GM12878 (cell line): ENCODE measurements around the gene IL18RAP. TPM values are rescaled to one million over a fixed set of nuclear protein-coding genes. Genes with fewer than 3 reads are reported as not detected.

Experiments used
- ATAC-seq: fragments of 200-7000 bp; cut with Tn5 transposase; 3 replicates; pipeline ENCODE4 v1.9.1; 2020; ENCODE audit warnings: mild to moderate bottlenecking, moderate library complexity
- BruUV-seq: library from RNA; stranded (reverse); fragments of 400-500 nt; replicated peaks from 2 replicates; lab custom pipeline; 2021; lab: Mats Ljungman, UMichigan
- CTCF ChIA-PET: fragments of 300-600 bp; sonication (Branson Sonifier 250); formaldehyde crosslinking; extraction: SDS; loops from one replicate; lab custom pipeline; 2021; ENCODE audit warnings: inconsistent platforms; lab: Yijun Ruan, JAX
- POLR2A ChIA-PET: fragments of 350-600 bp; formaldehyde crosslinking; extraction: SDS; loops from one replicate; lab custom pipeline; 2021; ENCODE audit warnings: inconsistent platforms; lab: Charles Lee
- RAD21 ChIA-PET: fragments of 300-600 bp; sonication (Branson Sonifier 250); formaldehyde crosslinking; loops from one replicate; lab custom pipeline; 2023; ENCODE audit warnings: antibody characterized with exemption; ENCODE audit not compliant: unreplicated experiment; lab: Charles Lee
- SMC1A ChIA-PET: fragments of 300-600 bp; sonication (Branson Sonifier 250); formaldehyde crosslinking; loops from one replicate; lab custom pipeline; 2023; ENCODE audit not compliant: unreplicated experiment, uncharacterized antibody; lab: Charles Lee
- DNase-seq: peaks from one replicate; pipeline ENCODE4 v3.0.0-alpha.2; 2011; ENCODE audit warnings: low read depth, low spot score
- FAIRE-seq: peaks from 3 replicates; lab custom pipeline; 2011; peaks lifted over from hg19 to GRCh38; lab: Jason Lieb, UNC
- H2AFZ ChIP-seq: 2 replicates; pipeline ENCODE4 v1.6.0; 2011; ENCODE audit warnings: low read depth, low read length, control low read depth; ENCODE audit not compliant: control insufficient read depth
- H3K27ac ChIP-seq: 2 replicates; pipeline ENCODE4 v1.5.1; 2011; ENCODE audit warnings: control low read depth; ENCODE audit not compliant: control insufficient read depth, insufficient read depth
- H3K27me3 ChIP-seq, 2 experiments: replicated peaks in 1 of 2; 2 replicates each; pipeline versions ENCODE4 v1.6.0 to v1.6.1; 2011; ENCODE audit warnings: low read length in 1 of 2; ENCODE audit not compliant: control insufficient read depth in 2 of 2, insufficient read depth in 2 of 2
- H3K36me3 ChIP-seq, 2 experiments: 2 replicates each; pipeline ENCODE4 v1.5.1; 2011; ENCODE audit warnings: low read length in 1 of 2; ENCODE audit not compliant: control insufficient read depth in 2 of 2, insufficient read depth in 2 of 2
- H3K4me1 ChIP-seq: 2 replicates; pipeline ENCODE4 v1.6.1; 2011; ENCODE audit warnings: mild to moderate bottlenecking, low read length, moderate library complexity, mixed read lengths; ENCODE audit not compliant: control insufficient read depth, insufficient read depth
- H3K4me2 ChIP-seq: 2 replicates; pipeline ENCODE4 v1.6.0; 2011; ENCODE audit warnings: control low read depth; ENCODE audit not compliant: control insufficient read depth, insufficient read depth
- H3K4me3 ChIP-seq: fragments of 200-600 bp; sonication (generic); 2 replicates; pipeline ENCODE4 v1.5.1; 2016
- H3K79me2 ChIP-seq: 2 replicates; pipeline ENCODE4 v1.6.0; 2011; ENCODE audit warnings: low read length; ENCODE audit not compliant: control insufficient read depth, insufficient read depth
- H3K9ac ChIP-seq: 2 replicates; pipeline ENCODE4 v1.8.0; 2011; ENCODE audit warnings: low read length, control low read depth, mixed read lengths; ENCODE audit not compliant: control insufficient read depth, insufficient read depth
- H3K9me3 ChIP-seq: replicated peaks from 3 replicates; pipeline ENCODE4 v1.5.1; 2011; ENCODE audit warnings: mild to moderate bottlenecking, low read length; ENCODE audit not compliant: control insufficient read depth, insufficient read depth
- H4K20me1 ChIP-seq: 2 replicates; pipeline ENCODE4 v1.6.0; 2011; ENCODE audit not compliant: control insufficient read depth, insufficient read depth
- CBFB ChIP-seq: IDR thresholded peaks from 2 replicates; pipeline ENCODE4 v1.6.1; 2016; ENCODE audit warnings: antibody characterized with exemption, low read depth
- CHD1 ChIP-seq: IDR thresholded peaks from 2 replicates; pipeline ENCODE4 v1.6.1; 2012; ENCODE audit warnings: low read depth, low read length, improper control_type of control experiment
- FOXM1 ChIP-seq: IDR thresholded peaks from 2 replicates; pipeline ENCODE4 v1.6.1; 2012; ENCODE audit warnings: low read depth, mild to moderate bottlenecking, inconsistent platforms, low read length, moderate library complexity
- IRF3 ChIP-seq: fragments of 450-650 bp; IDR thresholded peaks from 2 replicates; pipeline ENCODE4 v1.6.1; 2014; ENCODE audit warnings: mild to moderate bottlenecking
- NBN ChIP-seq: fragments of 450-650 bp; IDR thresholded peaks from 2 replicates; pipeline ENCODE4 v1.6.1; 2016
- POLR2A ChIP-seq: IDR thresholded peaks from 2 replicates; pipeline ENCODE4 v1.6.1; 2011; ENCODE audit warnings: low read depth, mild to moderate bottlenecking, low read length
- TBL1XR1 ChIP-seq: IDR thresholded peaks from 2 replicates; pipeline ENCODE4 v1.6.1; 2012; ENCODE audit warnings: low read depth, low read length, improper control_type of control experiment
- TCF12 ChIP-seq: IDR thresholded peaks from 2 replicates; pipeline ENCODE4 v1.6.1; 2011; ENCODE audit warnings: low read depth, mild to moderate bottlenecking, low read length
- ZBTB4 ChIP-seq: fragments of 450-650 bp; formaldehyde crosslinking; IDR thresholded peaks from 2 replicates; pipeline ENCODE4 v1.4.0; 2022; ENCODE audit warnings: mild to moderate bottlenecking, moderate library complexity
- ZBTB40 ChIP-seq: fragments of 450-650 bp; IDR thresholded peaks from 2 replicates; pipeline ENCODE4 v1.6.1; 2016; ENCODE audit warnings: mild to moderate bottlenecking, moderate library complexity, borderline replicate concordance
- ZZZ3 ChIP-seq: IDR thresholded peaks from 2 replicates; pipeline ENCODE4 v1.6.1; 2011; ENCODE audit warnings: low read depth; ENCODE audit not compliant: control insufficient read depth, insufficient read length
- WGBS: methylation state at CpG from one replicate; pipeline ENCODE4 v1.1.6; 2016; ENCODE audit warnings: low lambda C conversion rate; ENCODE audit not compliant: insufficient replicate concordance, insufficient coverage; ENCODE audit errors: missing lambda C conversion rate; 5-methylcytosine and 5-hydroxymethylcytosine counted together
- in situ Hi-C: fragments of 300-500 bp; cut with MboI; formaldehyde crosslinking; loops from 9 replicates; pipeline ENCODE4 v1.14.3; 2018; ENCODE audit warnings: mixed read lengths
- intact Hi-C: fragments of 100-400 bp; cut with micrococcal nuclease; formaldehyde crosslinking; loops from one replicate; pipeline ENCODE4 v1.14.2; 2022; ENCODE audit not compliant: unreplicated experiment
- polyA plus RNA-seq, 11 experiments: library from polyadenylated mRNA; depleted of rRNA in 4 of 11; unstranded in 6 of 11; stranded (reverse) in 5 of 11; fragments of >200 nt; fragmentation: Nextera tagmentation in 4 of 11; fragmentation: Illumina TruSeq in 1 of 11; extraction: Ambion mirVana in 4 of 11; extraction: Trizol in 1 of 11; gene quantifications; 1 replicate in 1 of 11; 2 replicates in 10 of 11; pipeline versions ENCODE4 v1.2.1 to v1.2.3, GENCODE V29; 2011 to 2016; ENCODE audit warnings: inconsistent platforms in 2 of 11, missing spikeins in 2 of 11, low read depth in 1 of 11
- total RNA-seq, 4 experiments: library from RNA; depleted of rRNA in 3 of 4; stranded (reverse); fragments of >200 nt in 3 of 4; fragmentation: Illumina TruSeq in 1 of 4; extraction: Trizol in 1 of 4; gene quantifications; 2 replicates each; pipeline versions ENCODE4 v1.2.1 to v1.2.3, GENCODE V29; 2013 to 2021

Gene IL18RAP
- total and polyA plus RNA-seq, 10 of the 15 experiments (the other 5 are each of a cell fraction or from before 2014, with no cell fraction given): 0.37 to 1.6 (median 0.75) TPM; not detected in 1

DNA sequence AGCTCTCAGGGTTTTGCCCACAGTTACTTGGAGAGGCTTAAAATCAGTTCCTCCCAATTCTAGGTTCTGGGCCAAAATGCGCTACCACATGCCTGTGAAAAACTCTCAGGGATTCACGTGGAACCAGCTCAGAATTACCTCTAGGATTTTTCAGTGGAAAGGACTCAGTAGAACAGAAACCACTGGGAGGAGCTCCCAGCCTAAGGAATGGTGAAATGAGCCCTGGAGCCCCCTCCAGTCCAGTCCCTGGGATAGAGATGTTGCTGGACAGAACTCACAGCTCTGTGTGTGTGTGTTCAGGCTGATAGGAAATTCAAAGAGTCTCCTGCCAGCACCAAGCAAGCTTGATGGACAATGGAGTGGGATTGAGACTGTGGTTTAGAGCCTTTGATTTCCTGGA, 29.0 kb downstream of the IL18RAP start:
- no peak for FAIRE-seq

More for the DNA sequence above, 29.0 kb downstream of the IL18RAP start:
- Histone ChIP-seq H3K4me3 (no peak overlapping the region), H3K27me3 (no peaks in the 10 kb centered on the region), H3K4me1 (no peaks in the 10 kb centered on the region), H3K36me3 (no peaks in the 10 kb centered on the region), H4K20me1 (no peaks in the 10 kb centered on the region), H3K79me2 (no peaks in the 10 kb centered on the region), H3K9ac (no peak overlapping the region), H3K9me3 (no peaks in the 10 kb centered on the region), H3K4me2 (no peak overlapping the region), H2AFZ (no peak overlapping the region), H3K27ac (no peak overlapping the region)
- ATAC-seq (no peak), DNase-seq (no peak)
- in situ Hi-C loops (loop anchor here (25.0 kb wide), 1 partner anchor 1040 kb away; no protein-coding TSS in a partner anchor), intact Hi-C loops (loop anchor here (2.0 kb wide), 1 partner anchor 21 kb away; the partner anchor contains the start of gene SLC9A4)
- ChIA-PET RAD21 (no interaction called here), POLR2A (interaction anchor here (0.6 kb wide), 1 partner anchor 20 kb away, joined by 4 read pairs; no protein-coding TSS in a partner anchor), SMC1A (interaction anchor here (0.9 to 1.0 kb wide), 2 partner anchors 9 to 217 kb away, joined by 3 read pairs; no protein-coding TSS in a partner anchor), CTCF (interaction anchor here (0.8 to 2.4 kb wide), 9 partner anchors 8 to 722 kb away, joined by 3 to 11 read pairs (median 4); no protein-coding TSS in a partner anchor)
- WGBS: 17% methylated on average over 2 of the region's 2 CpGs
- no TSS peak for BruUV-seq
- TF ChIP-seq TCF12 (no peak), CHD1 (no peak), IRF3 (no peak), ZBTB40 (no peak), TBL1XR1 (no peak), ZZZ3 (no peak), FOXM1 (no peak), CBFB (no peak), NBN (no peak), POLR2A (no peak), ZBTB4 (CRISPR knock-in tag) (no peak)
